IMR-90 (cell line): ENCODE measurements around the gene KCNG3. TPM values are rescaled to one million over a fixed set of nuclear protein-coding genes. Genes with fewer than 3 reads are reported as not detected.

ENCODE experiments used
- ATAC-seq: fragments of 200-7000 bp; cut with Tn5 transposase; 2 replicates; pipeline ENCODE4 v1.9.1; 2020; ENCODE audit warnings: low read depth, mild to moderate bottlenecking, moderate library complexity
- BruUV-seq: library from RNA; stranded (reverse); fragments of 400-500 nt; replicated peaks from 2 replicates; lab custom pipeline; 2021; lab: Mats Ljungman, UMichigan
- CTCF ChIA-PET: fragments of 300-600 bp; formaldehyde crosslinking; extraction: SDS; loops from one replicate; lab custom pipeline; 2021; ENCODE audit warnings: antibody characterized with exemption; lab: Yijun Ruan, JAX
- POLR2A ChIA-PET: fragments of 300-600 bp; sonication (Branson Sonifier 250); formaldehyde crosslinking; loops from one replicate; lab custom pipeline; 2022; ENCODE audit warnings: antibody characterized with exemption; ENCODE audit not compliant: unreplicated experiment; lab: Charles Lee
- DNase-seq: peaks from one replicate; pipeline ENCODE4 v3.0.0; 2013
- H2AFZ ChIP-seq: replicated peaks from 2 replicates; pipeline ENCODE3; 2013; ENCODE audit warnings: low read length, mild to moderate bottlenecking; ENCODE audit not compliant: poor library complexity
- H2AK5ac ChIP-seq: 2 replicates; pipeline ENCODE4 v1.6.1; 2013; ENCODE audit warnings: low read depth, low read length, inconsistent platforms
- H2AK9ac ChIP-seq: replicated peaks from 2 replicates; pipeline ENCODE3; 2013; ENCODE audit warnings: mild to moderate bottlenecking, low read depth, low read length, moderate library complexity; ENCODE audit not compliant: poor library complexity
- H2BK120ac ChIP-seq: 2 replicates; pipeline ENCODE4 v1.6.1; 2013; ENCODE audit warnings: low read depth, low read length, inconsistent platforms
- H2BK15ac ChIP-seq: 3 replicates; pipeline ENCODE4 v1.6.1; 2013; ENCODE audit warnings: low read depth, low read length, inconsistent platforms
- H2BK20ac ChIP-seq: 2 replicates; pipeline ENCODE4 v1.6.1; 2013; ENCODE audit warnings: low read depth, mild to moderate bottlenecking, inconsistent platforms, low read length, moderate library complexity
- H2BK5ac ChIP-seq: 2 replicates; pipeline ENCODE4 v1.6.1; 2013; ENCODE audit warnings: mild to moderate bottlenecking, low read depth, low read length, inconsistent platforms; ENCODE audit not compliant: poor library complexity, severe bottlenecking
- H3K14ac ChIP-seq: replicated peaks from 2 replicates; pipeline ENCODE4 v1.6.1; 2013; ENCODE audit warnings: low read depth, low read length, inconsistent platforms
- H3K18ac ChIP-seq: 2 replicates; pipeline ENCODE4 v1.6.1; 2013; ENCODE audit warnings: low read depth, low read length, control low read depth
- H3K23ac ChIP-seq: 2 replicates; pipeline ENCODE4 v1.6.1; 2013; ENCODE audit warnings: low read depth, low read length, inconsistent platforms
- H3K27ac ChIP-seq: 2 replicates; pipeline ENCODE4 v1.5.1; 2013; ENCODE audit warnings: mild to moderate bottlenecking, control low read depth, low read length; ENCODE audit not compliant: insufficient read depth
- H3K27me3 ChIP-seq: 2 replicates; pipeline ENCODE4 v1.6.1; 2013; ENCODE audit warnings: low read length; ENCODE audit not compliant: control insufficient read depth, insufficient read depth
- H3K36me3 ChIP-seq: 2 replicates; pipeline ENCODE4 v1.6.1; 2013; ENCODE audit warnings: low read length, mixed read lengths; ENCODE audit not compliant: control insufficient read depth, insufficient read depth
- H3K4ac ChIP-seq: 2 replicates; pipeline ENCODE4 v1.6.1; 2013; ENCODE audit warnings: low read depth, low read length, inconsistent platforms
- H3K4me1 ChIP-seq: 2 replicates; pipeline ENCODE4 v1.6.1; 2013; ENCODE audit warnings: low read length, mixed read lengths; ENCODE audit not compliant: control insufficient read depth, insufficient read depth
- H3K4me2 ChIP-seq: 2 replicates; pipeline ENCODE4 v1.6.1; 2013; ENCODE audit warnings: low read depth, mild to moderate bottlenecking, control low read depth, low read length, moderate library complexity
- H3K4me3 ChIP-seq: 2 replicates; pipeline ENCODE4 v1.5.1; 2013; ENCODE audit warnings: low read depth, mild to moderate bottlenecking, control low read depth, low read length, moderate library complexity; ENCODE audit not compliant: insufficient read depth
- H3K56ac ChIP-seq: 2 replicates; pipeline ENCODE4 v1.6.1; 2013; ENCODE audit warnings: low read length, inconsistent platforms; ENCODE audit not compliant: insufficient read depth; ENCODE audit errors: extremely low read depth
- H3K79me1 ChIP-seq, 2 experiments: 2 replicates each; pipeline ENCODE4 v1.6.1; 2013; ENCODE audit warnings: low read length in 2 of 2, inconsistent platforms in 1 of 2, low read depth in 1 of 2
- H3K9ac ChIP-seq: 2 replicates; pipeline ENCODE4 v1.6.1; 2013; ENCODE audit warnings: low read depth, low read length, control low read depth
- H3K9me1 ChIP-seq: 2 replicates; pipeline ENCODE4 v1.6.1; 2013; ENCODE audit warnings: low read length, inconsistent platforms; ENCODE audit not compliant: insufficient read depth
- H3K9me3 ChIP-seq: 2 replicates; pipeline ENCODE4 v1.6.1; 2013; ENCODE audit warnings: low read length; ENCODE audit not compliant: control insufficient read depth, insufficient read depth
- H4K20me1 ChIP-seq: 2 replicates; pipeline ENCODE4 v1.6.1; 2013; ENCODE audit warnings: low read length, inconsistent platforms; ENCODE audit not compliant: insufficient read depth
- H4K5ac ChIP-seq: 2 replicates; pipeline ENCODE4 v1.6.1; 2013; ENCODE audit warnings: mild to moderate bottlenecking, low read depth, low read length, control low read depth
- H4K8ac ChIP-seq, 2 experiments: 2 replicates each; pipeline ENCODE4 v1.6.1; 2013; ENCODE audit warnings: low read depth in 2 of 2, low read length in 2 of 2, control low read depth in 1 of 2, inconsistent platforms in 1 of 2
- H4K91ac ChIP-seq: 2 replicates; pipeline ENCODE4 v1.6.1; 2013; ENCODE audit warnings: low read depth, low read length, inconsistent platforms; ENCODE audit not compliant: insufficient read depth
- BHLHE40 ChIP-seq: fragments of 150-350 bp; IDR thresholded peaks from 2 replicates; pipeline ENCODE4 v1.6.1; 2016; ENCODE audit warnings: mild to moderate bottlenecking, low read depth, low read length
- CEBPB ChIP-seq: IDR thresholded peaks from 2 replicates; pipeline ENCODE4 v1.6.1; 2012; ENCODE audit warnings: low read depth, low read length, improper control_type of control experiment
- CHD1 ChIP-seq: IDR thresholded peaks from 2 replicates; pipeline ENCODE4 v1.6.1; 2012; ENCODE audit warnings: low read depth, low read length, improper control_type of control experiment
- FOS ChIP-seq: fragments of 150-350 bp; IDR thresholded peaks from 2 replicates; pipeline ENCODE4 v1.6.1; 2016; ENCODE audit warnings: low read depth, low read length
- MAFK ChIP-seq: IDR thresholded peaks from 2 replicates; pipeline ENCODE4 v1.6.1; 2012; ENCODE audit warnings: low read depth, low read length, improper control_type of control experiment
- NFE2L2 ChIP-seq: fragments of 150-350 bp; IDR thresholded peaks from 2 replicates; pipeline ENCODE4 v1.6.1; 2016; ENCODE audit warnings: low read depth, mild to moderate bottlenecking, low read length
- POLR2A ChIP-seq: IDR thresholded peaks from 2 replicates; pipeline ENCODE4 v1.6.1; 2012; ENCODE audit warnings: mild to moderate bottlenecking, low read depth, low read length
- RAD21 ChIP-seq: IDR thresholded peaks from 2 replicates; pipeline ENCODE4 v1.6.1; 2012; ENCODE audit warnings: low read length, improper control_type of control experiment
- RFX5 ChIP-seq: IDR thresholded peaks from 2 replicates; pipeline ENCODE4 v1.8.0; 2012; ENCODE audit warnings: low read depth, mild to moderate bottlenecking, low read length, moderate library complexity
- SMC3 ChIP-seq: fragments of 150-350 bp; IDR thresholded peaks from 2 replicates; pipeline ENCODE4 v1.6.1; 2016; ENCODE audit warnings: low read depth, mild to moderate bottlenecking, antibody characterized with exemption, low read length, moderate library complexity
- USF2 ChIP-seq: fragments of 150-350 bp; IDR thresholded peaks from 2 replicates; pipeline ENCODE4 v1.6.1; 2017; ENCODE audit warnings: mild to moderate bottlenecking, antibody characterized with exemption, low read length, low read depth
- WGBS, 2 experiments: methylation state at CpG; one replicate each; pipeline versions ENCODE4 v1.1.5 to v1.1.7; 2013; ENCODE audit warnings: missing lambda C conversion rate in 2 of 2; ENCODE audit not compliant: insufficient read length in 1 of 2; ENCODE audit errors: extremely low coverage in 2 of 2; 5-methylcytosine and 5-hydroxymethylcytosine counted together
- dilution Hi-C: fragments of 300-500 bp; cut with HindIII; formaldehyde crosslinking; loops from one replicate; pipeline ENCODE4 v1.14.3; 2018; ENCODE audit warnings: low sequenced_read_pairs; ENCODE audit not compliant: unreplicated experiment
- in situ Hi-C: fragments of 300-500 bp; cut with MboI; formaldehyde crosslinking; loops from 3 replicates; pipeline ENCODE4 v1.14.3; 2019; ENCODE audit warnings: low sequenced_read_pairs, inconsistent platforms, mixed read lengths
- intact Hi-C: fragments of 100-400 bp; cut with micrococcal nuclease; formaldehyde crosslinking; loops from 2 replicates; pipeline ENCODE4 v1.10.0; 2022
- polyA plus RNA-seq, 3 experiments: library from polyadenylated mRNA; depleted of rRNA; stranded (reverse); fragments of >200 nt; gene quantifications; 2 replicates each; pipeline ENCODE4 v1.2.3, GENCODE V29; 2012; ENCODE audit warnings: low replicate concordance in 1 of 3
- total RNA-seq: library from RNA; depleted of rRNA; stranded (reverse); fragments of >200 nt; gene quantifications from 2 replicates; pipeline ENCODE4 v1.2.3, GENCODE V29; 2012
- TF ChIP-seq, protein P1 (sequence below): fragments of 150-350 bp; IDR thresholded peaks from 2 replicates; pipeline ENCODE4 v1.6.1; 2016; ENCODE audit warnings: low read depth, mild to moderate bottlenecking, low read length, moderate library complexity, borderline replicate concordance

Gene KCNG3
- total and polyA plus RNA-seq, 2 of the 4 experiments (the other 2 are of a cell fraction), result under 0.01 TPM; not detected in 1

- TF ChIP-seq FOS, result no peak
- no peak for TF ChIP-seq CHD1
- no peak for TF ChIP-seq MAFK
- no peak for TF ChIP-seq BHLHE40
- TF ChIP-seq POLR2A, result no peak
- no peak for TF ChIP-seq RAD21
- TF ChIP-seq CEBPB, result no peak
- no peak for TF ChIP-seq SMC3
- no peak for TF ChIP-seq USF2
- TF ChIP-seq RFX5, result no peak
- TF ChIP-seq, protein P1, sequence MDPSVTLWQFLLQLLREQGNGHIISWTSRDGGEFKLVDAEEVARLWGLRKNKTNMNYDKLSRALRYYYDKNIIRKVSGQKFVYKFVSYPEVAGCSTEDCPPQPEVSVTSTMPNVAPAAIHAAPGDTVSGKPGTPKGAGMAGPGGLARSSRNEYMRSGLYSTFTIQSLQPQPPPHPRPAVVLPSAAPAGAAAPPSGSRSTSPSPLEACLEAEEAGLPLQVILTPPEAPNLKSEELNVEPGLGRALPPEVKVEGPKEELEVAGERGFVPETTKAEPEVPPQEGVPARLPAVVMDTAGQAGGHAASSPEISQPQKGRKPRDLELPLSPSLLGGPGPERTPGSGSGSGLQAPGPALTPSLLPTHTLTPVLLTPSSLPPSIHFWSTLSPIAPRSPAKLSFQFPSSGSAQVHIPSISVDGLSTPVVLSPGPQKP, result no peak
- TF ChIP-seq NFE2L2, result no peak
- no peak overlapping the region for H2BK15ac ChIP-seq
- H3K4ac ChIP-seq, result no peak overlapping the region
- H3K27ac ChIP-seq, result no peak overlapping the region
- H2BK120ac ChIP-seq, result no peak overlapping the region
- no peaks in the 10 kb centered on the region for H3K9me3 ChIP-seq
- no peak for DNase-seq
- H3K18ac ChIP-seq, result no peak overlapping the region
- H3K9ac ChIP-seq, result no peak overlapping the region
- no peak overlapping the region for H3K14ac ChIP-seq
- H2BK20ac ChIP-seq, result no peak overlapping the region
- peaks cover 2% of the 10 kb centered on the region for H3K27me3 ChIP-seq
- no peak overlapping the region for H3K56ac ChIP-seq
- ChIA-PET CTCF (interaction anchor here (0.5 kb wide), 1 partner anchor 1703 kb away, joined by 3 read pairs; no protein-coding TSS in a partner anchor), POLR2A (interaction anchor here (0.6 kb wide), 1 partner anchor 106 kb away, joined by 5 read pairs; no protein-coding TSS in a partner anchor)
- no peaks in the 10 kb centered on the region for H3K36me3 ChIP-seq
- no peak overlapping the region for H3K4me3 ChIP-seq
- no peaks in the 10 kb centered on the region for H3K9me1 ChIP-seq
- no peak overlapping the region for H4K91ac ChIP-seq
- no peak overlapping the region for H2AK9ac ChIP-seq
- no peaks in the 10 kb centered on the region for H4K20me1 ChIP-seq
- H4K8ac ChIP-seq, result no peak overlapping the region
- ATAC-seq, result no peak
- dilution Hi-C loops, result no loop called here
- H3K23ac ChIP-seq, result no peak overlapping the region
- intact Hi-C loops, result no loop called here
- no peak overlapping the region for H2AK5ac ChIP-seq
- H4K5ac ChIP-seq, result no peak overlapping the region
- in situ Hi-C loops, result no loop called here
- no peak overlapping the region for H2AFZ ChIP-seq
- WGBS, 2 experiments, result no CpG with 5 or more reads among the region's 6 CpGs
- no peaks in the 10 kb centered on the region for H3K79me1 ChIP-seq
- no peak overlapping the region for H2BK5ac ChIP-seq
- no peak overlapping the region for H3K4me2 ChIP-seq
- BruUV-seq, result no TSS peak
- H3K4me1 ChIP-seq, result no peaks in the 10 kb centered on the region
Observed at GRCh38 chr2:42510191-42510590, 16.4 kb upstream of the KCNG3 start.
